Inflammatory macrophage treated with lipopolysaccharide for 4 hours (primary cell): Measurements from ENCODE around the gene POTEI.
"Not testable (repeated sequence)": the region's sequence is repeated elsewhere in the genome, so short reads cannot be mapped to it uniquely, and the experiment has no call there.

ENCODE experiments used
- DNase-seq: peaks from one replicate; pipeline ENCODE4 v3.0.0-alpha.2; 2020

Gene POTEI

GRCh38 chr2:130454712-130455083 lies 54.4 kb downstream of the POTEI start:
- DNase-seq = not testable (repeated sequence)

DNA sequence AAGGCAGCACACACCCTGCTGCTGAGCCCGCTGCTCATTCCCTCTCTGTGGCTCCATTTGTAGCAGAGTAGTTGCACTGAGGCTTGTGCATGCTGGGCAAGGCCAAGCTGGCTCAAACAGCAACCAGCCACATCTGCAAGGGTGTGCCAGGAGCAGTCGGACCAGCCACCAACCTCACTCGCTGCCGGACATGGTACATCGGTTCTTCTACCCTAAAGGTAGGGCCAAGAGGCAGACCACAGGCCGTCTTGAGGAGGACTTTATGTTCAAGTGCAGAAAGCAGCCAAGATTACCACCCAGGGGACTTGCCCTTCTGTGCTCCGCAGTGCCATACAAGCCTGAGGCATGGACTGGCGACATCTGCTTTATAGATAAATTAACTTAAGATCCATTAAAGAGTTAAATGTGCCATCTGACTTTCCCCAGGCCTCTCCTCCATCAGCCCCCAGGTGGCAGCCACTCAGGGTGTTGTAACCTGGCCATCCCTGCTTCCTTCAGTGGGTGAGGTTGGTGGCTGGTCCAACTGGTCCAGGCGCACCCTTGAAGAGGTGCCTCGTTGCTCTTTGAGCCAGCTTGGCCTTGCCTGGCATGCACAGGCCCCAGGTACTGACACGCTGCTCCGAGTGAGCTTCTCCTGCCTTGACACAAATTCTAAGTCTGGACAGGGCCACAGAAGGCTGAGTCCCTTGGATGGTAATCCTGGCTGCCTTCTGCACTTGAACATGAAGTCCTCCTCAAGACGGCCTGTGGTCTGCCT lies 55.0 kb downstream of the POTEI start:
- not testable (repeated sequence) for DNase-seq

DNA sequence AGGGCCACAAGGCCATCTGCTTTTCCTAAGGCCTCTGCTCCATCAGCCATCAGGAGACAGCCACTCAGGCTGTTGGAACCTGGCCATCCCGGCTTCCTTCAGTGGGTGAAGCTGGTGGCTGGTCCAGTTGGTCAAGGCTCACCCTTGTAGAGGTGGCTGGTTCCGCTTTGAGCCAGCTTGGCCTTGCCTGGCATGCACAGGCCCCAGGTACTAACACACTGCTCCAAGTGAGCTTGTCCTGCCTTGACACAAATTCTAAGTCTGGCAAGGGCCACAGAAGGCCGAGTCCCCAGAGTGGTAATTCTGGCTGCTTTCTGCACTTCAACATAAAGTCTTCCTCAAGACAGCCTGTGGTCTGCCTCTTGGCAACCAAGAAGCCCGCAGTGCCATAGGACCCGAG lies 56.2 kb downstream of the POTEI start:
- not testable (repeated sequence) for DNase-seq

DNA sequence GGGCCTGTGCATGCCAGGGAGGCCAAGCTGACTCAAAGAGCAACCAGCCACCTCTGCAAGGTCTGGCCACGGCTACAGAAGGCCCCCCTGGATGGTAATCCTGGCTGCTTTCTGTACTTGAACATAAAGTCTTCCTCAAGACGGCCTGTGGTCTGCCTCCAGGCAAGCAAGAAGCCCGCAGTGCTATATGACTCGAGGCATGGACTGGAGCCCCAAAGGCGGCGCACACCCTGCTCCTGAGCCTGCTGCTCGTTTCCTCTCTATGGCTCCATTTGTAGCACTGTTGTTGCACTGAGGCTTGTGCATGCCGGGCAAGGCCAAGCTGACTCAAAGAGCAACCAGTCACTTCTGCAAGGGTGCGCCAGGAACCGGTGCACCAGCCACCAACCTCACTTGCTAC lies 57.3 kb downstream of the POTEI start:
- DNase-seq = not testable (repeated sequence)

GRCh38 chr2:130451278-130451677 lies 57.9 kb downstream of the POTEI start:
- not testable (repeated sequence) for DNase-seq

DNA sequence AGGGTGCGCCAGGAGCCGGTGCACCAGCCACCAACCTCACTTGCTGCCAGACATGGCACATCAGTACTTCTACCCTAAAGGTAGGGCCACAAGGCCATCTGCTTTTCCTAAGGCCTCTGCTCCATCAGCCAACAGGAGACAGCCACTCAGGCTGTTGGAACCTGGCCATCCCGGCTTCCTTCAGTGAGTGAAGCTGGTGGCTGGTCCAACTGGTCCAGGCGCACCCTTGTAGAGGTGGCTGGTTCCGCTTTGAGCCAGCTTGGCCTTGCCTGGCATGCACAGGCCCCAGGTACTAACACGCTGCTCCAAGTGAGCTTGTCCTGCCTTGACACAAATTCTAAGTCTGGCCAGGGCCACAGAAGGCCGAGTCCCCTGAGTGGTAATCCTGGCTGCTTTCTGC lies 58.8 kb downstream of the POTEI start:
- DNase-seq = not testable (repeated sequence)

DNA sequence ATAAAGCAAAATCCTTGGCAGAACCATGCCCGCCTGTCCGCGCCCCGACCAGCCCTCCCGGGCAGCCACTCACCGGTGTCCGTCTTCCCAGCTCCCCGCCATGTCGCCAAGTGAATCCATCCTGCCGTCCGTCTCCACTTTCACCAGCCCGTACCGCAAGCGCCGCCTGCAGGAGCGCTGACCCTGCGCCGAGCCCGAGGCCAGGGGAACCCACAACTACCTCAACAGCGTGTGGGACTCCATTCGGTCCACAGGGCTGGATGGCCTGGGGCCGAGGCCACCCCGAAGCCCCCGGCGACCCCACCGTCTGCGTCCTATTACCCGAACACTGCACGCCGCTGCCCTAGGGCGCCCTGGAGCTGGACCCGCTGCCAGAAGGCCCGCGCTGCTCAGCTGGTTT lies 81.5 kb downstream of the POTEI start:
- peak; percentile 43 for DNase-seq

DNA sequence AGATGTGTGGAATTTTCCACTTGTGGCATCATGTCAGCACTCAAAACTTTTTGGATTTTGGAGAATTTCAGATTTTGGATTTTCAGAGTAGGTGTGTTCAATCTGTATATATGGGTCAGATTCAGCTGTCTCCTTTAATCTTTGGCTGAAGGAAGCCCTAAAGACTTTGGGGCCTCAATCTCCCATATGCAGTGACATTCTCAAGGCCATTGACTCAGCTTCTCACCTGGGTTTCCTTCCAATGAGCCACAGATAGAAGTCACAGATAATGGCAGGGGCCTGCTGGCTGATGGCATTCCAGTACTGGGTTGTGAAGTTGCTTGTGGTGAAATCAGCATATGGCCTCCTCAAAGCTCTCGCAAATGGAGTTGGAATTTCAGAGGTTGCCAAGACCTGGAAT lies 90.3 kb downstream of the POTEI start:
- DNase-seq = not testable (repeated sequence)

- DNase-seq = not testable (repeated sequence)
These were observed 92.4 kb downstream of the POTEI start for GRCh38 chr2:130416693-130417092.
